Measurements from ENCODE around the gene TRABD.

The TRABD gene

GRCh38 chr22:50173983-50174355 lies 11.7 kb upstream of the TRABD start:
- no peaks in the 10 kb centered on the region for H4K20me1 ChIP-seq (ENCODE audit: insufficient read depth, low read length)
- H3K9me3 ChIP-seq (replicated peaks; ENCODE audit: insufficient read depth, low read length), result no peaks in the 10 kb centered on the region
- DNase-seq, result no peak
- H3K79me2 ChIP-seq (ENCODE audit: low read length), result no peaks in the 10 kb centered on the region
- no peak overlapping the region for H3K9ac ChIP-seq (ENCODE audit: low read length)
- peaks cover 10% of the 10 kb centered on the region for H3K27me3 ChIP-seq (replicated peaks; ENCODE audit: insufficient read depth, low read length)
- H3K27ac ChIP-seq (ENCODE audit: low read length), result no peak overlapping the region
- no peaks in the 10 kb centered on the region for H3K36me3 ChIP-seq (replicated peaks; ENCODE audit: insufficient read depth, low read length)
- H2AFZ ChIP-seq (ENCODE audit: low read length), result no peak overlapping the region
- no peak overlapping the region for H3K4me2 ChIP-seq (ENCODE audit: low read depth, low read length)
- TF ChIP-seq CTCF (IDR thresholded peaks at IDR 0.05; ENCODE audit: low read length) (no peak), EZH2phosphoT487 (IDR thresholded peaks at IDR 0.05; ENCODE audit: low read length) (no peak), EZH2 (optimal IDR thresholded peaks at IDR 0.05; ENCODE audit: low read depth, low read length) (no peak)
- H3K4me3 ChIP-seq (ENCODE audit: low read length), result no peak overlapping the region
- H3F3A ChIP-seq (ENCODE audit: insufficient read depth, low read length), result no peaks in the 10 kb centered on the region
- H3K4me1 ChIP-seq (ENCODE audit: low read length), result no peaks in the 10 kb centered on the region
- H3K9me2 ChIP-seq (replicated peaks; ENCODE audit: insufficient read depth, low read length), result no peaks in the 10 kb centered on the region

- Histone ChIP-seq H3K9me3 (replicated peaks; ENCODE audit: insufficient read depth, low read length) (no peaks in the 10 kb centered on the region), H3K9ac (ENCODE audit: low read length) (no peak overlapping the region), H2AFZ (ENCODE audit: low read length) (no peak overlapping the region), H3K79me2 (ENCODE audit: low read length) (no peaks in the 10 kb centered on the region), H3F3A (ENCODE audit: insufficient read depth, low read length) (no peaks in the 10 kb centered on the region), H3K4me1 (ENCODE audit: low read length) (no peaks in the 10 kb centered on the region), H3K27ac (ENCODE audit: low read length) (no peak overlapping the region), H3K4me3 (ENCODE audit: low read length) (no peak overlapping the region), H3K36me3 (replicated peaks; ENCODE audit: insufficient read depth, low read length) (no peaks in the 10 kb centered on the region), H3K9me2 (replicated peaks; ENCODE audit: insufficient read depth, low read length) (no peaks in the 10 kb centered on the region), H3K4me2 (ENCODE audit: low read depth, low read length) (no peak overlapping the region), H3K27me3 (replicated peaks; ENCODE audit: insufficient read depth, low read length) (peaks cover 6% of the 10 kb centered on the region; the same call in 1 of the 2 replicates), H4K20me1 (ENCODE audit: insufficient read depth, low read length) (no peaks in the 10 kb centered on the region)
- TF ChIP-seq EZH2 (optimal IDR thresholded peaks at IDR 0.05; ENCODE audit: low read depth, low read length), result no peak
- TF ChIP-seq CTCF (IDR thresholded peaks at IDR 0.05; ENCODE audit: low read length), result no peak
- TF ChIP-seq EZH2phosphoT487 (IDR thresholded peaks at IDR 0.05; ENCODE audit: low read length), result no peak
- no peak for DNase-seq
Measured at GRCh38 chr22:50174382-50175190, 11.1 kb upstream of the TRABD start.

- H3K9me3 ChIP-seq (replicated peaks; ENCODE audit: insufficient read depth, low read length), result no peaks in the 10 kb centered on the region
Measured at GRCh38 chr22:50175191-50175461, 10.6 kb upstream of the TRABD start.

More at GRCh38 chr22:50175191-50175461, 10.6 kb upstream of the TRABD start:
- no peaks in the 10 kb centered on the region for H3K79me2 ChIP-seq (ENCODE audit: low read length)
- peaks cover 6% of the 10 kb centered on the region; the same call in 1 of the 2 replicates for H3K27me3 ChIP-seq (replicated peaks; ENCODE audit: insufficient read depth, low read length)
- DNase-seq, result no peak
- no peaks in the 10 kb centered on the region for H3F3A ChIP-seq (ENCODE audit: insufficient read depth, low read length)
- no peaks in the 10 kb centered on the region for H4K20me1 ChIP-seq (ENCODE audit: insufficient read depth, low read length)
- no peak overlapping the region for H2AFZ ChIP-seq (ENCODE audit: low read length)
- no peaks in the 10 kb centered on the region for H3K4me1 ChIP-seq (ENCODE audit: low read length)
- no peaks in the 10 kb centered on the region for H3K36me3 ChIP-seq (replicated peaks; ENCODE audit: insufficient read depth, low read length)
- no peak overlapping the region for H3K4me2 ChIP-seq (ENCODE audit: low read depth, low read length)
- no peak for TF ChIP-seq EZH2phosphoT487 (IDR thresholded peaks at IDR 0.05; ENCODE audit: low read length)
- no peak for TF ChIP-seq CTCF (IDR thresholded peaks at IDR 0.05; ENCODE audit: low read length)
- no peak for TF ChIP-seq EZH2 (optimal IDR thresholded peaks at IDR 0.05; ENCODE audit: low read depth, low read length)
- H3K9me2 ChIP-seq (replicated peaks; ENCODE audit: insufficient read depth, low read length), result no peaks in the 10 kb centered on the region
- H3K9ac ChIP-seq (ENCODE audit: low read length), result no peak overlapping the region
- H3K27ac ChIP-seq (ENCODE audit: low read length), result no peak overlapping the region
- no peak overlapping the region for H3K4me3 ChIP-seq (ENCODE audit: low read length)
